Esophagus (tissue), 2 donors: Measurements from ENCODE around the gene TMEM269. TPM values are rescaled to one million over a fixed set of nuclear protein-coding genes. Genes with fewer than 3 reads are reported as not detected.

Experiments used
- H3K27ac ChIP-seq, 2 donors: one replicate each; pipeline ENCODE4 v1.5.1; 2013; ENCODE audit warnings: low read depth in 2 of 2, mild to moderate bottlenecking in 2 of 2, inconsistent platforms in 1 of 2, low read length in 1 of 2, moderate library complexity in 1 of 2
- H3K27me3 ChIP-seq, 2 donors: one replicate each; pipeline ENCODE4 v1.6.1; 2013; ENCODE audit warnings: low read length in 2 of 2, control low read depth in 1 of 2, mild to moderate bottlenecking in 1 of 2; ENCODE audit not compliant: insufficient read depth in 2 of 2, control insufficient read depth in 1 of 2
- H3K36me3 ChIP-seq, 2 donors: one replicate each; pipeline ENCODE4 v1.6.1; 2013; ENCODE audit warnings: low read length in 1 of 2; ENCODE audit not compliant: control insufficient read depth in 2 of 2, insufficient read depth in 2 of 2
- H3K4me1 ChIP-seq, 2 donors: one replicate each; pipeline ENCODE4 v1.6.1; 2013; ENCODE audit warnings: low read length in 1 of 2; ENCODE audit not compliant: control insufficient read depth in 2 of 2, insufficient read depth in 2 of 2
- H3K4me3 ChIP-seq, 2 donors: one replicate each; pipeline ENCODE4 v1.5.1; 2013; ENCODE audit warnings: low read length in 2 of 2, mild to moderate bottlenecking in 2 of 2, low read depth in 1 of 2, moderate library complexity in 1 of 2
- H3K9me3 ChIP-seq, 2 donors: one replicate each; pipeline ENCODE4 v1.6.1; 2013; ENCODE audit warnings: mild to moderate bottlenecking in 2 of 2, low read depth in 1 of 2, low read length in 1 of 2, moderate library complexity in 1 of 2; ENCODE audit not compliant: control insufficient read depth in 2 of 2, insufficient read depth in 1 of 2
- WGBS, 2 donors: extraction: QIAGEN DNeasy Blood & Tissue Kit; methylation state at CpG; one replicate each; pipeline ENCODE4 v1.1.7; 2013; 5-methylcytosine and 5-hydroxymethylcytosine counted together
- polyA plus RNA-seq, 2 donors: library from polyadenylated mRNA; stranded (reverse); fragments of 200-250 nt; gene quantifications; one replicate each; pipeline ENCODE4 v1.2.3, GENCODE V29; 2013
- donor health status: healthy with polysubstance abuse.
- donor health status: Bipolar disorder and iron deficiency.

TMEM269 gene
- polyA plus RNA-seq, 2 donors = 0.01 to 0.04 TPM

DNA sequence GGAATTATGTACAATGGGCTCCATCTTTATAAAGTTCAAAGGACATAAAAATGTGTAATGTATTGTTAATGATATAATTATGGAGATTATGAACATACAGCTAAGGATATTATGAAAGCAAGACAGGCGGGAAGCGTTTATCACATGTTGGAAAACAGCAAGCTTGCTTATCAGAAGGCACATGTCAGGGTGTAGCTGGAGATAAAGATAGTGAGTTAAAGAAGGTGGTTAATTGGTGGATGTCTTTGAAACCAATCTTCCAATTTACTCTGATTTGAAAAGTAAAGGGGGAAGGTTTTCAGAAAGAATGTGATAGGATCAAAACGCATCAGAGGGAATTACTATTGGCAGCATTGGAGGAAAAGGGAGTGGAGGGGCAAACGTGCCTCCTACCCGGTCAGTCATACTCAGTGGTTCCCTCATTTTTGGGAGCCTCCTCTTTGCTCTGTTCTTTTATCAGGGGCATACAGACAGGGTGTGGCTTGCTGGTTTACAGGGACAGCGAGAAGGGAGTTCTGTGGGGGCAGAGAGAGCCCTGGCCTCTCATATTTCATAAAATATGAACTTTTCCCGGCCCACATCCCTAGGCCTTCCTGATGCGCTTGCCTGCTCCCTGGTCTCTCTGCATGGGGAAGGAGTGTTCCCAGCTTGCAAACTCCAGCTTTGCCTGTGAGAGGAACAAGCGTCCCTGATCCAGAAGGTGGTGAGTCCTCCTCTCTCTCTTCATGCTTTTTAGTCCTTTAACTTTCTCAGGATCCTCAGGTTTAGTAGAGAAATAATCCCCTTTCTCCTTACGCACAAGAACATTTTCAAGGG lies 40.5 kb downstream of the TMEM269 start:
- no peaks in the 10 kb centered on the region for H3K27me3 ChIP-seq
- H3K27ac ChIP-seq = no peak overlapping the region
- H3K36me3 ChIP-seq = peaks cover 0 to 1% of the 10 kb centered on the region in 2 donors
- no peaks in the 10 kb centered on the region for H3K9me3 ChIP-seq
- WGBS, 2 donors = 85 to 86% methylated on average over 10 of the region's 10 CpGs
- no peaks in the 10 kb centered on the region for H3K4me1 ChIP-seq
- no peak overlapping the region for H3K4me3 ChIP-seq

DNA sequence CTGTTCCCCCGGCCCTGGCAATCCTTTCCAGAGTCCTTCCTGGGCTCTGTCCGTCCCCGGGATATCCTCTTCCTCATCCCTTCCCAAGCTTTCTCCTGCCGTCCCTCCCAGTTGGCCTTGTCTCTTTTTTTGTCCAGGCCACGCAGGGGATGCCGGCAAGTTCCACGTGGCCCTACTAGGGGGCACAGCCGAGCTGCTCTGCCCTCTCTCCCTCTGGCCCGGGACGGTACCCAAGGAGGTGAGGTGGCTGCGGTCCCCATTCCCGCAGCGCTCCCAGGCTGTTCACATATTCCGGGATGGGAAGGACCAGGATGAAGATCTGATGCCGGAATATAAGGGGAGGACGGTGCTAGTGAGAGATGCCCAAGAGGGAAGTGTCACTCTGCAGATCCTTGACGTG lies 45.8 kb downstream of the TMEM269 start:
- Histone ChIP-seq H3K36me3 (peaks cover 0 to 7% of the 10 kb centered on the region in 2 donors), H3K4me1 (no peaks in the 10 kb centered on the region), H3K27me3 (no peaks in the 10 kb centered on the region), H3K27ac (no peak overlapping the region), H3K9me3 (no peaks in the 10 kb centered on the region), H3K4me3 (no peak overlapping the region)
- WGBS, 2 donors = 88 to 92% methylated on average over 17 of the region's 17 CpGs

- Histone ChIP-seq H3K9me3 (no peaks in the 10 kb centered on the region), H3K4me3 (no peak overlapping the region), H3K4me1 (no peaks in the 10 kb centered on the region), H3K27me3 (no peaks in the 10 kb centered on the region), H3K27ac (no peak overlapping the region), H3K36me3 (peaks cover 0 to 7% of the 10 kb centered on the region in 2 donors)
These were observed 46.5 kb downstream of the TMEM269 start for GRCh38 chr1:42831273-42831672.

DNA sequence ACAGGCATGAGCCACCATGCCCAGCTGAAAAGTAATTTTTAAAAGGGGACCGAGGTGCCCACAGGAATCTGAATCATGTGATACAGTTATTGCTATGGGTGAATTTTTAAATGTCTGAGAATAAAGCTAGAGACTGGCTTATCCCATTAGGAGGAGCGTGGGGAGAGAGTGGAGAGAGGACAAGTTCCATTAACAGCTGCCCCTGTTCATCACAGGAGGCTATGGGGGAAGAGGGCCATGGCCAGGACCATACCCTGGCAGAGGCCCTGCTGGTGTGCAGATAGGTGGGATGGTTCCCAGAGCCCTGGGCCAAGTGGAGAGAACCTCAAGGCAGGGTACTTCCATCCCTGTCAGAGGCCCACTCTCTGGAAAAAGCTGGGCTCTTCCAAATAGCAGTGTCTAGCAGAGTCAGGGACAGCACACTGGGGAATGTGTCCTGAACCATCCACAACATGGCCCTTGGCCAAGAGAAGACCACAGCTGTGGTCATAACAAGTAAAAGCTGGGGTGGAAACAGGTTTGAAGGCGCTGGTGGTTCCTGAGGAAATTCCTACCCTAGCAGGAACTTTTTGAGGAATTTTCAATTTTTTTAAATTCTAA lies 48.0 kb downstream of the TMEM269 start:
- H3K36me3 ChIP-seq = peaks cover 0 to 7% of the 10 kb centered on the region in 2 donors
- no peaks in the 10 kb centered on the region for H3K27me3 ChIP-seq
- no peak overlapping the region for H3K27ac ChIP-seq
- 95 to 96% methylated on average over 3 of the region's 3 CpGs for WGBS, 2 donors
- H3K4me3 ChIP-seq = no peak overlapping the region
- no peaks in the 10 kb centered on the region for H3K9me3 ChIP-seq
- H3K4me1 ChIP-seq = no peaks in the 10 kb centered on the region

- Histone ChIP-seq H3K4me1 (no peaks in the 10 kb centered on the region), H3K4me3 (no peak overlapping the region), H3K27me3 (no peaks in the 10 kb centered on the region), H3K27ac (no peak overlapping the region), H3K36me3 (peaks cover under 1 to 7% of the 10 kb centered on the region in 2 donors), H3K9me3 (no peaks in the 10 kb centered on the region)
- 90% methylated on average over 4 of the region's 4 CpGs for WGBS, 2 donors
These were observed 49.2 kb downstream of the TMEM269 start for GRCh38 chr1:42833981-42834380.

- H3K27me3 ChIP-seq = no peaks in the 10 kb centered on the region
- no peaks in the 10 kb centered on the region for H3K4me1 ChIP-seq
- no peak overlapping the region for H3K27ac ChIP-seq
- H3K9me3 ChIP-seq = no peaks in the 10 kb centered on the region
- peaks cover 2 to 7% of the 10 kb centered on the region in 2 donors for H3K36me3 ChIP-seq
- no peak overlapping the region for H3K4me3 ChIP-seq
- WGBS, 2 donors = 93 to 95% methylated on average over 5 of the region's 5 CpGs
These were observed 50.0 kb downstream of the TMEM269 start for GRCh38 chr1:42834803-42835202.

DNA sequence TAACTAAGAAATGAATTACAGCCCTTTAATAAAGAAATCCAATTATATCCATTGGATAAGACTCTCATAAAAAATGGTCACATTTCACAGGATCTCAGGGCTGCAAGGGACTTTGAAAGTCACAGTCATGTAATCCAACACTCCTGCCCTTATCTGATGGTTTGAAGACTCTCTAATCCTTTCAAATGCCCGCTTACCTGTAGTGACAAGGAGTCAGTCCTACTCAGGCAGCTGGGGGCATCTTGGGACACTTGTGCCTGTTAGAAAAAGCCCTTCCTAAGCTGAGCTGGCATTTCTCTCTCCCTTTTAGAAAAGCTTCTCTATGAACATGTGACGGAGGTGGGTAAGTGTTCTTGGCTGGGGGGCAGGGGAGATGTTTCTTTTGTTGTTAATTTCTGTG lies 50.6 kb downstream of the TMEM269 start:
- WGBS, 2 donors = 96 to 98% methylated on average over 2 of the region's 2 CpGs
- peaks cover 2 to 5% of the 10 kb centered on the region in 2 donors for H3K36me3 ChIP-seq

DNA sequence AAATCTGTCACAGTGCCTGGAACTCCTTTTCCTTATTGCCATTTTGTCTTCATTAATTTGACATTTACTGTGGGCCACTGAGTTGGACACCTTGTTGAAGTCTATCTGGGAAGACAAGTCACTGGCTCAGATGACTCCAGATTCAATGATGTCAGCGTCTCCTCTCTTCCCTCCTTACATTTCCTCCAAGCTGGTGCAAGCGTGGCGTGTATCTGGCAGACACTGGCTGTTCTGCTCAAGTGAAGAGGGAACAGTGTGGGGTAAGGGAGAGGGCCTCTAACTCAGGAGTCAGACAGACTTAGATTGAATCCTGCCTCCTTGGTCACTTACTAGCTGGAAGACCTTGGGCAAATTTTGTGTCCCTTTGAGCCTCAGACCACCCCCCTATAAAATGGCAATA lies 52.9 kb downstream of the TMEM269 start:
- H3K27me3 ChIP-seq = no peaks in the 10 kb centered on the region
- no peak overlapping the region for H3K27ac ChIP-seq
- WGBS, 2 donors = 46 to 56% methylated on average over 3 of the region's 3 CpGs
- H3K4me1 ChIP-seq = no peaks in the 10 kb centered on the region
- H3K9me3 ChIP-seq = no peaks in the 10 kb centered on the region
- peaks cover 2 to 5% of the 10 kb centered on the region in 2 donors for H3K36me3 ChIP-seq
- no peak overlapping the region for H3K4me3 ChIP-seq

More for the DNA sequence above, 50.6 kb downstream of the TMEM269 start:
- no peaks in the 10 kb centered on the region for H3K9me3 ChIP-seq
- no peak overlapping the region for H3K4me3 ChIP-seq
- H3K27me3 ChIP-seq = no peaks in the 10 kb centered on the region
- no peak overlapping the region for H3K27ac ChIP-seq
- H3K4me1 ChIP-seq = no peaks in the 10 kb centered on the region

DNA sequence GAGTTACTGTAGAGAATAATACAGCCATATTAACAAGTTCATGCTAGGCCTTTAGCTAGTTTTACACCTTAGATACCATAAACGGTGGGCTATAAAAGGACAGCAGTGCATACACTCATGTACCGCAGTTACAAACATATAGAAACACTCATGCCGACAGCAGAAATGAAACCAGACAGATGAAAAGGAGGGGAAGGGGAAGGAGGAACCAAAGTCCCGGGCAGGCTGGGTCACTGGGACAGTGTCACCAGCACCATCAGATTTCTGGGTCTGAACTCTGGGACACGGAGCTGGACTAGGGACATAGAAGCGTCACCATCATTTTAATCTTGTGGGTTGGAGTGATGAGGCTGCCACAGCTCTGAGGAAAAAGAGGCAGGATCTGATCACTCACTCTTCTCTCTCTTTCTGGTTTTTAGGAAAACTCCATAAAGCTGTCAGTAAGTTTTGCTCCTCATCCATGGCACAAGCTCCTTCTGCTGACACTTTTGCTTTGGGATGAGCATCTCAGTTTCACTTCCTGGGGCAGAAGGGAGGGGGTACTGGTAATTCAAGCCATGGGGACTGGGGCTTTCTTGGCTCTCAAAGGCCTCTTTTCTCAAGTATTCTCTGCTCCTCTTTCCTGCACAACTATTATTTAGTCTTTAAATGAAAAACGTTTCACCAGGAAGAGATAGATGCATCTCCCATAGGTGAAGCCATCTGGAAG lies 53.8 kb downstream of the TMEM269 start:
- no peaks in the 10 kb centered on the region for H3K9me3 ChIP-seq
- H3K4me3 ChIP-seq = no peak overlapping the region
- H3K27ac ChIP-seq = no peak overlapping the region
- no peaks in the 10 kb centered on the region for H3K4me1 ChIP-seq
- H3K36me3 ChIP-seq = peaks cover 2 to 5% of the 10 kb centered on the region in 2 donors
- 82 to 87% methylated on average over 7 of the region's 7 CpGs for WGBS, 2 donors
- no peaks in the 10 kb centered on the region for H3K27me3 ChIP-seq
